NCI-H345 (cell line): ENCODE data around the gene DOCK2.
A peak's percentile ranks its signal among the peaks of the same experiment; 100 is the strongest.
"Not testable (repeated sequence)": the region's sequence is repeated elsewhere in the genome, so short reads cannot be mapped to it uniquely, and the experiment has no call there.

ENCODE experiments used
- DNase-seq: peaks from one replicate; lab custom pipeline; 2025; lab: John Stamatoyannopoulos, UW

DOCK2 gene

DNA sequence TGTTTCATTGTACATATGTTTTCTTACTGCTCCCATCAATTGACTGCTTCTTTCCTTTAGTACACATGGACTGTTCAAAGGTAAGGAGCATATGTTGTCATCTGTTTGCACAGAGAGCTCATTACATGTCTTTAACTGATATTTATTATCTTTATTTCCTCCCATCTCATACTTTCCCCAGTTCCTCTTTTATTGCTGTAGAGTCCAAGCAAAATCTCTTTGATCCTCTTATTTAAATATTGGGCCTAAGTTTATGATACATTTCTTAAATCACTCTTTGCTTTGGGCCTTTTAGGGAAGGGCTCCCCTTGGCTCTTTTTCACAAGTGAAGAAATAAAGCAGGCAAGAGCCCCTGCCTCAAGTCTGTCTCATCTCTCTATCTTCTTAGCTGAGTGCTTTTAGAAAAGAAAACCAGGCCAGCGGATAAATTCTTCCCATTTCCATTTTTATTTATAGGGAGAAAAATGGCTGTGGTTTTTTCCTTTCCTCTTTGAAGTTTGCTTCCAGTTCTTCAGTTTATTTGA, 152.4 kb downstream of the DOCK2 start:
- DNase-seq, result no peak

GRCh38 chr5:169791251-169791650, 154.2 kb downstream of the DOCK2 start:
- no peak for DNase-seq

- no peak for DNase-seq
Measured at GRCh38 chr5:169795338-169795737, 158.3 kb downstream of the DOCK2 start.

DNA sequence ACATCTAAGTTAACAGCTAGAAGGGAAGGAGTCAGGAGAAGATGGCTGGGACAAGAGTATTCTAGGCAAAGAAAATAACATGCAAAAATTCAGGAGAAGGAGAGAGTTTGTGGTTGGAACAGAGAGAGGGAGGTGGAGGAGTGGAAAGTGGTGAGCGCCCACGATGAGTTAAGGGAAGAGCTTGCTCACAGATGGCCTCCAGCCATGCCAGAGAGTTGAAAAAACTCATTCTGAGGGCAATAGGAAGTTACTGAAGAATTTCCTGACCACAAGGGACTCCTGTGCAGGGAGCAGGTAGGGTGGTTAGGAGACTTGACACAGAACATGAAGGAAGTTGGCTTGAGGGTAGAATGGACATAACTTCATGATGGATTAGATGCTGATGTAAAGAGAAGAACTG, 159.7 kb downstream of the DOCK2 start:
- no peak for DNase-seq

GRCh38 chr5:169797577-169797976, 160.5 kb downstream of the DOCK2 start:
- DNase-seq, result no peak

DNA sequence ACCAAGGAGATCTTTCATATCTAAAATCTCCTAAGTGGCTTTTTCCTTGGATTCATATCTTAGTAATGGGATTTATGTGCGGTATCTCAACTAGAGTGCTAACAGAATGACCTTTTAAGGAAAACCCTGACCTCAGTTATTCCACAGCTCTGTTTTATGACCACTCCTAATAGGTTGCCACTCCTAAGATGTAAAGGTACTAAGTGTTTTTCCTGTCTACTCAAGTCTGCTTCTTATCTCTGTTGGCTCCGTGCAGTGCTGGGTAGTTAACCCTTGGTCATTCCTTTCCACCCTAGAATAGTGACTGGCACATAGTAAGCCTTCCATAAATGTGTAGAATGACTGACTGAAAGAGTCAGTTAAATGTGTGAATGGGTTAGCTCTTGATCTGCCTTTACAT, 161.4 kb downstream of the DOCK2 start:
- no peak for DNase-seq

GRCh38 chr5:169798906-169799660, 162.0 kb downstream of the DOCK2 start:
- DNase-seq, result no peak

- DNase-seq, result peak; percentile 30
Measured at GRCh38 chr5:169801324-169801777, 164.3 kb downstream of the DOCK2 start.

- no peak for DNase-seq
Measured at GRCh38 chr5:169801781-169802180, 164.7 kb downstream of the DOCK2 start.

- DNase-seq, result no peak
Measured at GRCh38 chr5:169803077-169803981, 166.3 kb downstream of the DOCK2 start.

DNA sequence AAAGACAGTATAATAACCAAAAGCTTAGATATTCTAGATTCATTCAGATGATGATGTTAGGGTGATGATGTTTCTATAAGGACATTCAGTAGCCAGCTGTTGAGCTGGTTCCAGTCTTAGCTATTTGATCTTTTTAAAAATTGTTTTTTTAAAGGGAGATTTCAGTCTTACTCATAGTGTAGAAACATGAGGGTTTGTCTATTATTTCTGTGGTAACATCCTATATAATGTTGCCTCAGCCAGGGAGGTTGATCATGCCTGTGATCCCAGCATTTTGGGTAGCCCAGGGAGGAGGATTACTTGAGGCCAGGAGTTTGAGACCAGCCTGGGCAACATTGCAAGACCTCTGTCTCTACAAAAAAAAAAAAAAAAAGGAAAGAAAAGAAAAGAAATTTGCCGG, 167.8 kb downstream of the DOCK2 start:
- DNase-seq, result no peak

- DNase-seq, result no peak
Measured at GRCh38 chr5:169805527-169805934, 168.5 kb downstream of the DOCK2 start.

- no peak for DNase-seq
Measured at GRCh38 chr5:169805937-169806700, 169.0 kb downstream of the DOCK2 start.

- DNase-seq, result no peak
Measured at GRCh38 chr5:169808118-169808581, 171.1 kb downstream of the DOCK2 start.

GRCh38 chr5:169808880-169809279, 171.8 kb downstream of the DOCK2 start:
- not testable (repeated sequence) for DNase-seq

- no peak for DNase-seq
Measured at GRCh38 chr5:169809281-169809680, 172.2 kb downstream of the DOCK2 start.

GRCh38 chr5:169810524-169810923, 173.4 kb downstream of the DOCK2 start:
- no peak for DNase-seq

DNA sequence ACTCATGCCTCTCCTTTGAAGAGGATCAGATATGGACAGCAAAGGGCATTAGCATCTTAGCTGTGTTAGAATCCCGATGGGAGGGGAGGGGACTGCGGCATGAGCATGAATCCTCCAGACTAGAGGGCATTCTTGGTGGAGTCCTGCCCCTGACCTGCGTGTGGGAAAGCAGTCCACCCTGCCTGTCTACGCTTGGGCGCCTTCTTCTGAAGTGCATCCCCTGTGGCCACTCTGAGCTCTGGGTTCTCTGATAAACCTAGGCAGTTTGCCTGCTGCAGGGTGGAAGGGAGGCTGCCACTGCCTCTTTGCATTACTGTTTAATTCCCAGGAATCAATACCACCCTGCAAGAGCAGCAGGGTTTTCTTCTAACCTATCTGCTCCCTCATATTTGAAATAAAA, 173.9 kb downstream of the DOCK2 start:
- no peak for DNase-seq

- no peak for DNase-seq
Measured at GRCh38 chr5:169811680-169812079, 174.6 kb downstream of the DOCK2 start.

- no peak for DNase-seq
Measured at GRCh38 chr5:169812786-169813185, 175.7 kb downstream of the DOCK2 start.

GRCh38 chr5:169814045-169814444, 177.0 kb downstream of the DOCK2 start:
- no peak for DNase-seq

GRCh38 chr5:169814522-169814921, 177.4 kb downstream of the DOCK2 start:
- DNase-seq, result no peak
